Fibroblast of pulmonary artery (primary cell): ENCODE results near the gene SHISA3.
A peak's percentile ranks its signal among the peaks of the same experiment; 100 is the strongest.

Experiments
- DNase-seq: peaks from one replicate; pipeline ENCODE4 v3.0.0-alpha.2; 2010; ENCODE audit warnings: low read depth
- H3K4me3 ChIP-seq: replicated peaks from 2 replicates; pipeline ENCODE4 v1.5.1; 2011; ENCODE audit warnings: low read depth, mild to moderate bottlenecking, control low read depth, low read length, moderate library complexity
- TF ChIP-seq, protein P1 (sequence below): IDR thresholded peaks from 2 replicates; pipeline ENCODE4 v1.5.1; 2011; ENCODE audit warnings: mild to moderate bottlenecking, control low read depth, low read length, inconsistent platforms; ENCODE audit errors: missing control alignments

SHISA3 gene

DNA sequence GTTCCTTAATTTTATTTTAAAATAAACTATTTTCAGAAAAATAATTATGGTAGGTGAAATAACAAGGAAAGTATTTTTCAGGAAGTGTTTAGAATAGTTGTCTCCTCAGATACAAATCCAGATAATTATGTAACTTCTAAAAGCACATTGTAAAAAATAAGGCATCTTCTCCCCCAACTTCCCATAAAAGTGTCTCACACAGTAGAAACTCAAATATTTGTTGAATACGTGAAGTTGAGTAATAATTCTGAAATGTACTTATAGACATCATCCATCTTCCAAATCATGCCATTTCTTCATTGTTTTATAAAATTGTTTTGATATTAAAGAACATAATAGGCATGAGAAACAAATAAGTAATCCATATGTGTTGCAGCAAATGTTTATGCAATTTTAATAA lies 18.0 kb downstream of the SHISA3 start:
- TF ChIP-seq, protein P1, sequence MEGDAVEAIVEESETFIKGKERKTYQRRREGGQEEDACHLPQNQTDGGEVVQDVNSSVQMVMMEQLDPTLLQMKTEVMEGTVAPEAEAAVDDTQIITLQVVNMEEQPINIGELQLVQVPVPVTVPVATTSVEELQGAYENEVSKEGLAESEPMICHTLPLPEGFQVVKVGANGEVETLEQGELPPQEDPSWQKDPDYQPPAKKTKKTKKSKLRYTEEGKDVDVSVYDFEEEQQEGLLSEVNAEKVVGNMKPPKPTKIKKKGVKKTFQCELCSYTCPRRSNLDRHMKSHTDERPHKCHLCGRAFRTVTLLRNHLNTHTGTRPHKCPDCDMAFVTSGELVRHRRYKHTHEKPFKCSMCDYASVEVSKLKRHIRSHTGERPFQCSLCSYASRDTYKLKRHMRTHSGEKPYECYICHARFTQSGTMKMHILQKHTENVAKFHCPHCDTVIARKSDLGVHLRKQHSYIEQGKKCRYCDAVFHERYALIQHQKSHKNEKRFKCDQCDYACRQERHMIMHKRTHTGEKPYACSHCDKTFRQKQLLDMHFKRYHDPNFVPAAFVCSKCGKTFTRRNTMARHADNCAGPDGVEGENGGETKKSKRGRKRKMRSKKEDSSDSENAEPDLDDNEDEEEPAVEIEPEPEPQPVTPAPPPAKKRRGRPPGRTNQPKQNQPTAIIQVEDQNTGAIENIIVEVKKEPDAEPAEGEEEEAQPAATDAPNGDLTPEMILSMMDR: no peak
- H3K4me3 ChIP-seq: no peak overlapping the region
- peak; percentile 42 for DNase-seq

DNA sequence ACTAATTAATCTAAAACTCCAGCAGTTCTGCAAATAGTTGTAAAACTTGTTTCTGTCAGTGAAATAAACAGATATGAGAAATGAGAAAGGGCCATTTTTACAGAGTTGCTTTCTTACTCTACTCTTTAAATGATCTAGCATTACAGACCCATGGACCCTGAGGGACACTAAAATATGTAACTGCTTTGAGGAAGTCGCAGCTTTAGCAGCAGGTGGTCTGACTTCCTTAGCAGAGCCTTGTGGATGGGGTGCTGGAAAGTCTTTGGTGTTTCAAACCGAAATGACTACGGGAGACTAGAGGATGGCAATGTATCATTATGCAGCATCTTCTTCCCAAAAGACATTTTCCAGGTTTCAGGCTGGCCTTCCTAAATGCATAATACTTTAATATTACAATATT lies 18.7 kb downstream of the SHISA3 start:
- H3K4me3 ChIP-seq: no peak overlapping the region
- TF ChIP-seq, protein P1: no peak
- no peak for DNase-seq

DNA sequence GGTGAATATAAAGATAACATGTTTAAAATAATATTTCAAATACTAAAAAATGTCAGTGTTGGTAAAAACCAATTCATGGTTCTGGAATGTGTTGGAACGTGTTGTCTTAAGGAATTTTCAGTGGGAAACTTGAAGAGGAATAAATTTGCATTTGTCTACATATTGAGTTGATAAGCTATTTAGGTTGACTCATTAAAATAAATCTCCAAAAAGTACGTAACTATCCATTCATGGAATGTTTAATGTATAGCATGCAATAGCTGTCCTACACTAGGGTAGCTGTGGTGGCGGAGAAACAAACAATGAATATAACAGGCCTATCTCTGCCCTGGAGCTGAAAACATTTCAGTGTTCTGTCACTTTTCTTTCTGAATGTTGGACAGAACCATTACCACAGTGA lies 20.3 kb downstream of the SHISA3 start:
- TF ChIP-seq, protein P1: no peak
- DNase-seq: peak; percentile 32
- no peak overlapping the region for H3K4me3 ChIP-seq

DNA sequence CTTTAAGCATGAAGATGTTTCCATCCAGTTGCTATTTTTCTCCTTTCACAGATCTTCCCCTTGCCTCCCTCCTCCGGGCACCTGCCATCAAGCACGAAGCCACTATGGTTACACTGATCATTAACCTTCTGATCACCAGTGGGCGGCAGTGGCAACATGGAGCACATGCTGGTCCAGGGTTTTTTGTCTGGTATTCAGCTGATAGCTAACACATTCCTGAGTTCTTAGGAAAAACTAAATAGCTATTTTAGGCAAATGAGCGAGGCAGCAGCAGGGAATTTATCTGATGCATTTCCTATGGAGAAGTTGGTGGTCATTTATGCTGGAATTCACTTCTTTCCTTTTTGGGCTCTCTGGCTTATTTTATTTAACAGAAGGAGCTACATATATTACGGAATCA lies 22.9 kb downstream of the SHISA3 start:
- peak; percentile 48 for DNase-seq
- H3K4me3 ChIP-seq: no peak overlapping the region
- TF ChIP-seq, protein P1: no peak

DNA sequence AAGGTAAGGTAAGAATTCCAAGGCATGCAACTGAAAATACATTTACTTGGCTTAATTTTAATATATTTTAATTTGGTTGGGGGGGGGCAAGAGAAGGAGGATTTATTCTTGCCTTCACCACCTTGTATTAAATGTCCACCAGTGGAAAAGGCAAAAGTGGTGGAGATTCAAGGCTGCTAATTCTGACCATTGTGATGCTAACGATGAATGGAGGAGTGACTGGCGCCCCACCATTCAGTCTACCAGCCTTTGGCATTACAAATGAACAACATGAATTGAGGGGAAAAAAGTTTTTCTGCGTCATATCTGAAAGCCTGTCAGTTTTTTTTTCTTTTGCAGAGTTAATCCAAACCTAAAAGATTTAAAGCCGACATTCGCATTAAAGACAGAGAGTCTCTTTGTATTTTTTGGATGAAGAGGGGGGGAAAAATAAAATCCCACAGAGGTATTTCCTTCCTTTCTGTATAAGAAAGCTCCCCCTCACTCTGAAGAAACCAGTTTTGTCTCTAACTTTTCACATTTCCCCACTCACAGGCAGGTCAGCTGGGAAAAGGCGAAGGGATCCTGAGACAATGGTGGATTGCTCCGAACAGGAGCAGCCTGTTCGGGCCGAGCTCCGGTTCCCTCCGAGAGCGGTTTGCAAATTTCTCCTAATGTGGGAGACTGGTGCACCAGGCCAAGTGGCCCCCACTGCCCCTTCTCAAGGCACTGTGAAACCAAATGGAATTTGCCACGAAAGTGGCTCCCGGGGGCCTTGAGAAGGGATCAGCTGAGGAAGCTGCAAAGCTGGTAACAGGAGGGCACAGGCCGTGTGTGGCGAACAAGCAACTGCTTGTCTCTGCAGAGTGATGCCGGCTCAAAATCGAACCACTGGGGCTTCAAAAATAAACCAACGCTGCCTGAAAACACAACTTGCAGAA lies 28.1 kb downstream of the SHISA3 start:
- no peak overlapping the region for H3K4me3 ChIP-seq
- TF ChIP-seq, protein P1: no peak
- no peak for DNase-seq

DNA sequence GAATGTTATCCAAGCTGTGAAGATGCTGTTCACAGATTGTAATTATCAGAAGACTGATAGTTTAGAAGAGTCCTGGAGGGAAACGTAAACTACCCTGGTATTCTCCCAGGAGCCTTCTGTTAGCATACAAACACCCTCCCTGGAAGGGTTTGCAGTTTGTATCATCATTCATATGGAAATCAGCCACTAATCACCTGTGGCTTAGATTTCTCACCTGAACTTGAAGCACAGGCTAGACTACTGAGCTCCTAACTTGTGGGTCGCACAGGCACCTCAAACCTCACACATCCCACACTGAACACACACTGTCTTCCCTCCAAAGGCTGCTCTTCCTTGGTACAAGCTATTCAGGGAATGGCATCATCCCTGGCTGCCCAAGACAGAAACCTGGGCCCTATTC lies 30.7 kb downstream of the SHISA3 start:
- DNase-seq: no peak
- TF ChIP-seq, protein P1: no peak
- H3K4me3 ChIP-seq: no peak overlapping the region
